H9 (cell line): Measurements from ENCODE around the gene NFATC1. TPM values are rescaled to one million over a fixed set of nuclear protein-coding genes. Genes with fewer than 3 reads are reported as not detected.
A peak's percentile ranks its signal among the peaks of the same experiment; 100 is the strongest.

Experiments used
- DNase-seq: peaks from one replicate; pipeline ENCODE4 v3.0.0-alpha.2; 2017
- H2AFZ ChIP-seq: one replicate; pipeline ENCODE4 v1.6.1; 2013; ENCODE audit warnings: mild to moderate bottlenecking, low read length, control low read depth, moderate library complexity
- H2AK5ac ChIP-seq: 2 replicates; pipeline ENCODE4 v1.6.1; 2013; ENCODE audit warnings: low read length, control low read depth, mixed read lengths; ENCODE audit not compliant: insufficient read length
- H2BK120ac ChIP-seq: one replicate; pipeline ENCODE4 v1.6.1; 2013; ENCODE audit warnings: low read depth, mild to moderate bottlenecking, low read length, control low read depth, inconsistent platforms; ENCODE audit not compliant: poor library complexity, severe bottlenecking
- H2BK12ac ChIP-seq: 2 replicates; pipeline ENCODE4 v1.6.1; 2013; ENCODE audit warnings: low read length, control low read depth, mixed read lengths, low read depth; ENCODE audit not compliant: insufficient read length
- H2BK15ac ChIP-seq: 2 replicates; pipeline ENCODE4 v1.6.1; 2013; ENCODE audit warnings: low read depth, low read length, control low read depth
- H2BK20ac ChIP-seq: one replicate; pipeline ENCODE4 v1.6.1; 2013; ENCODE audit warnings: low read depth, mild to moderate bottlenecking, low read length, control low read depth, inconsistent platforms; ENCODE audit not compliant: poor library complexity, severe bottlenecking
- H2BK5ac ChIP-seq: 2 replicates; pipeline ENCODE4 v1.6.1; 2013; ENCODE audit warnings: low read length, control low read depth, mixed read lengths; ENCODE audit not compliant: insufficient read length
- H3K14ac ChIP-seq: 2 replicates; pipeline ENCODE4 v1.6.1; 2013; ENCODE audit warnings: low read length, control low read depth; ENCODE audit not compliant: insufficient read depth
- H3K18ac ChIP-seq: 2 replicates; pipeline ENCODE4 v1.6.1; 2013; ENCODE audit warnings: low read depth, mild to moderate bottlenecking, mixed read lengths, low read length, control low read depth; ENCODE audit not compliant: insufficient read length
- H3K23ac ChIP-seq: 2 replicates; pipeline ENCODE4 v1.6.1; 2013; ENCODE audit warnings: low read length, control low read depth, mixed read lengths, low read depth; ENCODE audit not compliant: insufficient read length
- H3K23me2 ChIP-seq: 2 replicates; pipeline ENCODE4 v1.6.1; 2013; ENCODE audit warnings: low read depth, mild to moderate bottlenecking, mixed read lengths, low read length, control low read depth; ENCODE audit not compliant: insufficient read length, poor library complexity, severe bottlenecking
- H3K27ac ChIP-seq: 2 replicates; pipeline ENCODE4 v1.5.1; 2013; ENCODE audit warnings: low read length, control low read depth, mixed read lengths, low read depth; ENCODE audit not compliant: insufficient read length
- H3K27me3 ChIP-seq: 2 replicates; pipeline ENCODE4 v1.6.1; 2013; ENCODE audit warnings: low read length, control low read depth, inconsistent platforms; ENCODE audit not compliant: insufficient read depth
- H3K4ac ChIP-seq: 2 replicates; pipeline ENCODE4 v1.6.1; 2013; ENCODE audit warnings: low read depth, mild to moderate bottlenecking, control low read depth, inconsistent platforms, low read length, moderate library complexity
- H3K4me1 ChIP-seq: 2 replicates; pipeline ENCODE4 v1.6.1; 2013; ENCODE audit warnings: low read length, control low read depth, inconsistent platforms; ENCODE audit not compliant: insufficient read depth
- H3K4me2 ChIP-seq: 2 replicates; pipeline ENCODE4 v1.6.1; 2013; ENCODE audit warnings: low read length, control low read depth, mixed read lengths; ENCODE audit not compliant: insufficient read length, insufficient read depth
- H3K56ac ChIP-seq: 2 replicates; pipeline ENCODE4 v1.6.1; 2013; ENCODE audit warnings: low read depth, mild to moderate bottlenecking, mixed read lengths, low read length, control low read depth; ENCODE audit not compliant: insufficient read length
- H3K79me1 ChIP-seq: 2 replicates; pipeline ENCODE4 v1.6.1; 2013; ENCODE audit warnings: low read depth, mild to moderate bottlenecking, moderate library complexity, low read length, control low read depth, inconsistent platforms; ENCODE audit not compliant: insufficient read depth, poor library complexity, severe bottlenecking
- H3K79me2 ChIP-seq: 2 replicates; pipeline ENCODE4 v1.6.1; 2013; ENCODE audit warnings: low read length, control low read depth, inconsistent platforms; ENCODE audit not compliant: insufficient read depth
- H3K9ac ChIP-seq: 2 replicates; pipeline ENCODE4 v1.6.1; 2013; ENCODE audit warnings: low read length, control low read depth, mixed read lengths; ENCODE audit not compliant: insufficient read length; ENCODE audit errors: extremely low read depth
- H3K9me3 ChIP-seq: one replicate; pipeline ENCODE4 v1.6.1; 2013; ENCODE audit warnings: low read depth, low read length, inconsistent platforms; ENCODE audit not compliant: control insufficient read depth
- H3T11ph ChIP-seq: one replicate; pipeline ENCODE4 v1.6.1; 2013; ENCODE audit warnings: mild to moderate bottlenecking, low read length, control low read depth, inconsistent platforms
- H4K20me1 ChIP-seq: one replicate; pipeline ENCODE4 v1.6.1; 2013; ENCODE audit not compliant: control insufficient read depth, insufficient read length, insufficient read depth
- H4K5ac ChIP-seq: 2 replicates; pipeline ENCODE4 v1.6.1; 2013; ENCODE audit warnings: low read depth, mild to moderate bottlenecking, mixed read lengths, low read length, control low read depth; ENCODE audit not compliant: insufficient read length
- H4K8ac ChIP-seq: replicated peaks from 2 replicates; pipeline ENCODE4 v1.6.1; 2013; ENCODE audit warnings: low read length, control low read depth, mixed read lengths, low read depth; ENCODE audit not compliant: insufficient read length
- H4K91ac ChIP-seq: 2 replicates; pipeline ENCODE4 v1.6.1; 2013; ENCODE audit warnings: low read depth, mild to moderate bottlenecking, moderate library complexity, mixed read lengths, low read length, control low read depth; ENCODE audit not compliant: insufficient read length
- H3K27ac Mint-ChIP-seq, 3 experiments: 2 replicates in 2 of 3; 3 replicates in 1 of 3; pipeline ENCODE4 v1.8.0; 2020 to 2021; ENCODE audit warnings: mixed read lengths in 3 of 3, mild to moderate bottlenecking in 1 of 3, moderate library complexity in 1 of 3
- H3K27me3 Mint-ChIP-seq: 2 replicates; pipeline ENCODE4 v1.8.0; 2021; ENCODE audit warnings: low read depth, mild to moderate bottlenecking, moderate library complexity, mixed read lengths
- H3K36me3 Mint-ChIP-seq, 3 experiments: 2 replicates in 2 of 3; 3 replicates in 1 of 3; pipeline ENCODE4 v1.8.0; 2020 to 2021; ENCODE audit warnings: low read depth in 3 of 3, mixed read lengths in 3 of 3; ENCODE audit not compliant: insufficient read depth in 1 of 3
- H3K4me1 Mint-ChIP-seq, 2 experiments: 2 replicates each; pipeline ENCODE4 v1.8.0; 2020; ENCODE audit warnings: mixed read lengths in 2 of 2
- H3K4me3 Mint-ChIP-seq, 2 experiments: 2 replicates in 1 of 2; 3 replicates in 1 of 2; pipeline ENCODE4 v1.8.0; 2020 to 2021; ENCODE audit warnings: mild to moderate bottlenecking in 2 of 2, mixed read lengths in 2 of 2, moderate library complexity in 1 of 2
- H3K9me3 Mint-ChIP-seq, 2 experiments: 2 replicates in 1 of 2; 3 replicates in 1 of 2; pipeline ENCODE4 v1.8.0; 2020; ENCODE audit warnings: mild to moderate bottlenecking in 2 of 2, mixed read lengths in 2 of 2, moderate library complexity in 1 of 2
- CTCF ChIP-seq: fragments of 200-600 bp; sonication (generic); conservative IDR thresholded peaks from 3 replicates; pipeline ENCODE4 v1.8.0; 2021; ENCODE audit warnings: antibody characterized with exemption, mild to moderate bottlenecking
- WGBS: extraction: QIAGEN DNeasy Blood & Tissue Kit; methylation state at CpG from one replicate; pipeline ENCODE4 v1.1.7; 2013; ENCODE audit warnings: missing lambda C conversion rate, low lambda C conversion rate, mixed read lengths; ENCODE audit not compliant: insufficient read length; ENCODE audit errors: extremely low coverage; 5-methylcytosine and 5-hydroxymethylcytosine counted together
- total RNA-seq: library from RNA; stranded (reverse); gene quantifications from 2 replicates; pipeline ENCODE4 v1.2.1, GENCODE V29; 2021

Gene NFATC1
- total RNA-seq, 1 experiment from 2014 or later = 5.5 TPM

GRCh38 chr18:79524181-79525078, 128.7 kb downstream of the NFATC1 start:
- H3K4me1 Mint-ChIP-seq = peaks cover 7 to 27% of the 10 kb centered on the region in 2 experiments
- H3K27me3 ChIP-seq = no peaks in the 10 kb centered on the region
- H2BK15ac ChIP-seq = no peak overlapping the region
- H3K18ac ChIP-seq = no peak overlapping the region
- H4K91ac ChIP-seq = no peak overlapping the region
- no peak overlapping the region for H3K4me2 ChIP-seq
- H2AK5ac ChIP-seq = no peak overlapping the region
- no peak overlapping the region for H3T11ph ChIP-seq
- no peak overlapping the region for H3K27ac Mint-ChIP-seq
- no peak overlapping the region for H3K9ac ChIP-seq
- no peaks in the 10 kb centered on the region for H3K4me1 ChIP-seq
- H2BK5ac ChIP-seq = no peak overlapping the region
- no peak overlapping the region for H4K5ac ChIP-seq
- no peak overlapping the region for H3K23ac ChIP-seq
- H3K56ac ChIP-seq = no peak overlapping the region
- H3K23me2 ChIP-seq = no peaks in the 10 kb centered on the region
- peak; percentile 29 for DNase-seq
- peak overlapping the region; percentile 51; the same call in 1 of the 2 replicates for H3K14ac ChIP-seq
- no peak overlapping the region for H4K8ac ChIP-seq
- no peaks in the 10 kb centered on the region for H4K20me1 ChIP-seq
- H3K4me3 Mint-ChIP-seq = no peak overlapping the region
- WGBS = no CpG with 5 or more reads among the region's 63 CpGs
- H3K9me3 ChIP-seq = no peaks in the 10 kb centered on the region
- no peaks in the 10 kb centered on the region for H3K36me3 Mint-ChIP-seq
- H3K79me2 ChIP-seq = no peaks in the 10 kb centered on the region
- no peaks in the 10 kb centered on the region for H3K9me3 Mint-ChIP-seq
- H2AFZ ChIP-seq = no peak overlapping the region
- TF ChIP-seq CTCF = no peak
- H3K79me1 ChIP-seq = no peaks in the 10 kb centered on the region
- no peak overlapping the region for H3K4ac ChIP-seq
- H2BK20ac ChIP-seq = no peak overlapping the region
- peaks cover 8% of the 10 kb centered on the region for H3K27me3 Mint-ChIP-seq
- H2BK12ac ChIP-seq = no peak overlapping the region
- H2BK120ac ChIP-seq = no peak overlapping the region
- no peak overlapping the region for H3K27ac ChIP-seq
